ENCODE data around the gene NLK.

GRCh38 chr17:28228109-28228840 lies 185.8 kb downstream of the NLK start:
- TF ChIP-seq CTCF (conservative IDR thresholded peaks at IDR 0.05; ENCODE audit: low read length) (no peak), EZH2phosphoT487 (IDR thresholded peaks at IDR 0.05; ENCODE audit: borderline replicate concordance, low read depth, low read length) (no peak)

Measured in OCI-LY7 (cell line).